ENCODE data around the gene IGF2BP2.

DNA sequence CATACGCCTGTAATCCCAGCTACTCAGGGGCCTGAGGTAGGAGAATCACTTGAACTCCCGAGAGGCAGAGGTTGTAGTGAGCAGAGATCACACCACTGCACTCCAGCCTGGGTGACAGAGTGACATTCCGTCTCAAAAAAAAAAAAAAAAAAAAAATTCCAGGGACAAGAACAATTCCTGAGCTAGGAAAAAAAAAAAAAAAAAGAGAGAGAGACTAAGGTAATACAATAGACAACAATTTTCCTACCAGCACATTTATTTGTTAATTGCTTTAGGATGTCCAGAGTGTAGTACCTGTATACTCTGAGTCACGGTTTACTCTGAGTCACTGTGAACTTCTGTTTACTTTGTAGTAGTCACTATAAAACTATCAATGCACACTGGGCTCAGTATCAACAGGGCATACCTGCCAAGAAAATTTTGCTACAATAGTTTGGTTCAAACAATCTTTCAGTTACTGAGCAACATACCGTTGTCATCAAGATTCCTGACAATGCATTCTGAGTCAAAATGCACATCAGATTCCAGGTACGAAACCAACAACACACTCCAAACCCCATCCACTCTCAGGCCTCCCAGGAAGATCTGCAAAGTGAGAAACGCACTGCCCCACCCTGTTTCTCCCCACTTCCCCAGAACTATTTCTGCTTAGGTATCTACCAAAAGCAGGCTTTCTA, 28.3 kb downstream of the IGF2BP2 start:
- TF ChIP-seq CTCF (IDR thresholded peaks at IDR 0.05): no peak
- no peak for TF ChIP-seq POLR2A (IDR thresholded peaks at IDR 0.05)
